Measurements from ENCODE around the gene MALAT1. TPM values are rescaled to one million over a fixed set of nuclear protein-coding genes. Genes with fewer than 3 reads are reported as not detected.

The MALAT1 gene
- total and polyA plus RNA-seq, 8 donors: 251 to 5,615 (median 2,750) TPM

DNA sequence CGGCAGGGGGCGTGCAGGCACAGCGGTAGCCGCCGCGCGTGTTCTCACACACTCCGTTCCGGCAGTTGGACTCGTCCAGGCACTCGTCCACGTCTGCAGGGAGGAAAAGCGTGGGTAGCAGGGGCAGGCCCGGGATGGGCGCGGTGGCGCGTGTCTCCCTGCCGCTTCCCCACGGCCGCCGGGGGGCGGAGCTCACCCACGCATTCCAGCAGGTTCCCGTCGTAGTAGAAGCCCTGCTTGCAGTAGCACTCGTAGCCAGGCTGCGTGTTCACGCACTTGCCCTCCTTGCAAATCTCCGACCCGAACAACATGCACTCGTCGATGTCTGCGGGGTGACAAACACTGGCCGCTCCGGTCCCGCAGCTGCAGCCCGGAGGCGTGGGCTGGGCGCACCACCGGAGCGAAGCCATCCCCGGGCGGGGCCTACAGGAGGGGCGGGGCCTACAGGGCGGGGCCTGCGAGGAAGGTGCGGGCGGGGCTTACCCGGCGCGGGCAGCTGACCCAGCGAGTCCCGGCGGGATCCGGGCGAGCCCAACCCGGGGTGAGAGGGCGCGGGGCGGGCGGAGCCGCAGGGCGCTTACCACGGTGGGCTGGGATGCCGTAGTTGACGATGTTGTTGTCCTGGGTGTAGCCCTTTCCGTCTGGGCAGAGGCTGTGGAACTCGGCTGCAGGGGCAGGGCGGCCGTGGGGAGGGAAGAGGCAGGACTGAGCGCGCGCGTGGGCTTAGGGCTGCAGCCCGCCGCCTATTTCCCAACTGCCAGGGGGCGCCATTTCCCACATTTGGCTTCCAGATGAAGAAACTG, 41.6 kb downstream of the MALAT1 start:
- Histone ChIP-seq H3K27me3 (no peaks in the 10 kb centered on the region), H3K36me3 (peaks cover 0 to 9% (median 0%) of the 10 kb centered on the region in 3 donors), H3K9me3 (no peaks in the 10 kb centered on the region), H3K27ac (peak overlapping the region; percentile 77 to 87 (median 80)), H3K4me1 (peaks cover 5 to 11% (median 7%) of the 10 kb centered on the region in 3 donors), H3K4me3 (peak overlapping the region; percentile 39 to 66 (median 47))
- intact Hi-C loops (cut with DNase I): no loop called here
- DNase-seq (peak; percentile 88 to 97 (median 94)), ATAC-seq (peak; percentile 86 to 95 (median 92)), FAIRE-seq (no peak)
- 0 to 1% methylated on average over 62 to 78 of the region's 78 CpGs for WGBS, 2 donors
- TF ChIP-seq, protein P1, sequence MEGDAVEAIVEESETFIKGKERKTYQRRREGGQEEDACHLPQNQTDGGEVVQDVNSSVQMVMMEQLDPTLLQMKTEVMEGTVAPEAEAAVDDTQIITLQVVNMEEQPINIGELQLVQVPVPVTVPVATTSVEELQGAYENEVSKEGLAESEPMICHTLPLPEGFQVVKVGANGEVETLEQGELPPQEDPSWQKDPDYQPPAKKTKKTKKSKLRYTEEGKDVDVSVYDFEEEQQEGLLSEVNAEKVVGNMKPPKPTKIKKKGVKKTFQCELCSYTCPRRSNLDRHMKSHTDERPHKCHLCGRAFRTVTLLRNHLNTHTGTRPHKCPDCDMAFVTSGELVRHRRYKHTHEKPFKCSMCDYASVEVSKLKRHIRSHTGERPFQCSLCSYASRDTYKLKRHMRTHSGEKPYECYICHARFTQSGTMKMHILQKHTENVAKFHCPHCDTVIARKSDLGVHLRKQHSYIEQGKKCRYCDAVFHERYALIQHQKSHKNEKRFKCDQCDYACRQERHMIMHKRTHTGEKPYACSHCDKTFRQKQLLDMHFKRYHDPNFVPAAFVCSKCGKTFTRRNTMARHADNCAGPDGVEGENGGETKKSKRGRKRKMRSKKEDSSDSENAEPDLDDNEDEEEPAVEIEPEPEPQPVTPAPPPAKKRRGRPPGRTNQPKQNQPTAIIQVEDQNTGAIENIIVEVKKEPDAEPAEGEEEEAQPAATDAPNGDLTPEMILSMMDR (IDR thresholded peaks at IDR 0.05): peak; percentile 69 to 79 (median 76)

DNA sequence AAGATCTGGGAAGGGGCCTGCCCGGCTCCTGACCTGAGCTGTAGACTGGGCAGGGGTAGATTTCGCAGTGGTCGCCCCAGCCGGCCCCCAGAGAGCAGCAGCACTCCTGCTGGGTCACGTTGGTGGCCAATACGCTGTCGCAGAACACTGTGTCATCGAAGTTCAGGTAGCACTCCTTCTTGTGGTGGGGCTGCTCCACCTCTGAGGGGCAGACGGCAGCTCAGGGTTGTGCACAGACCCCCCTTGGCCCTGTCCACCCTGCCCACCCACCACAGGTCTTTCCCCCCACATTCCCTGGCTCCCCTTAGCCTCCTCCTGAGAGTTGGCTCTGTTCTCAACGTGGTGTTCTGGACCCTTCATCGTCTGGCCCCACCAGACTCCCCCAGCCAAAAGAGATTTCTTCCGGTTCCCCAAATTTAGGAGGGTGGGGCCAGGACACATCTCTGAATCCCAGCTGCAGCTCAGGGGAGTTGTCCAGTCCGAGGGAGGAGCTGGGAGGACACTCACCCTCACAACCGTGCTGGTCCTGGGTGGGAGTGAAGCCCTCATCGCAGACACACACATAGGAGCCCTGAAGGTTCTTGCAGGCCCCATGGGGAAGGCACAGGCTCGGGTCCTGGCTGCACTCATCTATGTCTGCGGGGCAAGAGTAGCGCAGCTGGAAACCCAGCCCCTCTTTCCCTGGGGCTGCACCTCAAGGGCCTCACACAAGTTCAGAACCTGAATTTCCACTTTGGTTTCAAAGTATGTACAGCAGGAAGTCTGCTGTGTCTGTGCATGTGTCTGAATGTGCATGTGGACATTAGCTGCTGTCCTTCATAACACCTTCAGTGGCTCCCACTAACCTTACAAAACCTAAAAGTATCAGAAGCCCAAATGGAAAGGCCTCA, 42.5 kb downstream of the MALAT1 start:
- FAIRE-seq: no peak

DNA sequence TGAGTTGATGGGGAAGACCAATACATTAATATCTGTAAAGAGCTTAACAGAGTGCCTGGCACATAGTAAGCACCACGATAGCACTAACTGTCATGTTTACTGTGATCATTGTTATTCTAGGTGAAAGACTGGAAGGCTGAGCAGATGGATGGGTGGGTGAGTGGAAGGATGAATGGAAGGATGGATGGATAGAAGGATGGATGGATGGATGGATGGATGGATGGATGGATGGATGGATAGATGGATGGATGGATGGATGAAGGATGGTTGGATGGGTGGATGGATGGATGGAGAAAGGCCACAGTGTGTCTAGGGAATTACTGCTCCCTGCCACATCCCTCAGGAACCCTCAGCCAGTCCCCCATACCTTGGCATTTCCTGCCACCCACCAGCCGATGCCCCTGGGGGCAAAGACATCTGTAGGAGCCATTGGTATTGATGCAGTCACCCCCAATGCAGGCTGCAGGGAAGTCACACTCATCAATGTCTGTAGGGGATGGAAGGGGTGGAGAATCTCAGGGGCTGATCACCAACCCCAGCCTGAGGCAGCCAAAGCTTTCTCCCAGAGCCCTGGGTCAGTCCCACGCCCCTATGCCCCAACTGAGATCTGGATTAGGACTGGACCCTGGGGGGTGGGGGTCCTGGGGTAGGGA, 44.0 kb downstream of the MALAT1 start:
- H3K9me3 ChIP-seq: no peaks in the 10 kb centered on the region
- intact Hi-C loops (cut with DNase I): no loop called here
- H3K36me3 ChIP-seq: peaks cover 0 to 9% (median 0%) of the 10 kb centered on the region in 3 donors
- no peak overlapping the region for H3K4me3 ChIP-seq
- TF ChIP-seq, protein P1 (IDR thresholded peaks at IDR 0.05): no peak
- H3K4me1 ChIP-seq: peaks cover 5 to 13% (median 7%) of the 10 kb centered on the region in 3 donors
- ATAC-seq: no peak
- H3K27me3 ChIP-seq: no peaks in the 10 kb centered on the region
- H3K27ac ChIP-seq: no peak overlapping the region
- no peak for FAIRE-seq
- no peak for DNase-seq
- 88 to 92% methylated on average over 3 of the region's 3 CpGs for WGBS, 2 donors

More for the DNA sequence above, 42.5 kb downstream of the MALAT1 start:
- Histone ChIP-seq H3K4me1 (peaks cover 5 to 13% (median 7%) of the 10 kb centered on the region in 3 donors), H3K27ac (peak overlapping the region; percentile 77 to 87 (median 80)), H3K36me3 (peaks cover 0 to 9% (median 0%) of the 10 kb centered on the region in 3 donors), H3K27me3 (no peaks in the 10 kb centered on the region), H3K4me3 (peak overlapping the region in 2 of 4 donors; percentile 43 to 66), H3K9me3 (no peaks in the 10 kb centered on the region)
- TF ChIP-seq, protein P1 (IDR thresholded peaks at IDR 0.05): no peak
- WGBS, 2 donors: 41 to 42% methylated on average over 18 of the region's 18 CpGs
- ATAC-seq: no peak
- DNase-seq: peak in 3 of 6 donors; percentile 23 to 67 (median 53)
- intact Hi-C loops (cut with DNase I): no loop called here

DNA sequence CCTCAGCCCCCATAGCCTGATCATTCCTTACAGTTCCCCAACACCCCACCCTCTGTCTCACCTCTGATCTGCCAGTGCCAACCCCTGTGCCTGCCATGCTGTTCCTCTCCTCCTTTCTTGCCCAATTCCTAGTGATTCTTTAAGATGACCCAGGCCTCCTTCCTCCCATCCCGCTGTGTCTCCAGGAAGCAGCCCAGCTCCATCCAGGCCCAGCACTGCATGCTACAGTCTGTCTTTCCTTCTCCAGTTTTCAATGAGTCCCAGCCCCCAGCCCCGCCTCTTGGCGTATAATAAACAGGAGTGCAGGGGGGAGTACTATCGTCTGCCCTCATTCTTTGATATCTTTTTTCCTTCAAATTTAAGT, 47.0 kb downstream of the MALAT1 start:
- Histone ChIP-seq H3K27ac (peak overlapping the region; percentile 60 to 86 (median 76)), H3K4me3 (peak overlapping the region in 3 of 4 donors; percentile 19 to 55 (median 39)), H3K27me3 (no peaks in the 10 kb centered on the region), H3K36me3 (no peaks in the 10 kb centered on the region), H3K4me1 (peaks cover 0 to 13% (median 7%) of the 10 kb centered on the region in 3 donors), H3K9me3 (no peaks in the 10 kb centered on the region)
- DNase-seq (peak in 2 of 6 donors; percentile 16 to 38), FAIRE-seq (no peak), ATAC-seq (peak in 1 of 4 donors; percentile 8)
- WGBS, 2 donors: 47 to 55% methylated on average over 4 of the region's 4 CpGs
- intact Hi-C loops (cut with DNase I): no loop called here
- TF ChIP-seq, protein P1 (IDR thresholded peaks at IDR 0.05): no peak

All from pancreas (tissue), 10 donors.